GM10266 (cell line): ENCODE data around the gene PALM3.

Experiments used
- DNase-seq: peaks from one replicate; pipeline ENCODE4 v3.0.0; 2012; ENCODE audit errors: extremely low spot score
- CTCF ChIP-seq: IDR thresholded peaks from 2 replicates; pipeline ENCODE4 v1.5.1; 2012; ENCODE audit warnings: mild to moderate bottlenecking, low read depth; ENCODE audit not compliant: control insufficient read depth, insufficient read depth; ENCODE audit errors: missing control alignments

The PALM3 gene

GRCh38 chr19:14063105-14063504 lies 1.2 kb upstream of the PALM3 start:
- no peak for TF ChIP-seq CTCF
- no peak for DNase-seq

- no peak for DNase-seq
- TF ChIP-seq CTCF = no peak
Observed at GRCh38 chr19:14062558-14062855, 631 bp upstream of the PALM3 start.

GRCh38 chr19:14061081-14061749 lies 661 bp downstream of the PALM3 start:
- no peak for TF ChIP-seq CTCF
- no peak for DNase-seq

GRCh38 chr19:14059652-14060155 lies 2.2 kb downstream of the PALM3 start:
- TF ChIP-seq CTCF = no peak
- no peak for DNase-seq

GRCh38 chr19:14059093-14059480 lies 2.8 kb downstream of the PALM3 start:
- peak; percentile 86 for DNase-seq
- TF ChIP-seq CTCF = peak; percentile 73

- DNase-seq = no peak
- TF ChIP-seq CTCF = no peak
Observed at GRCh38 chr19:14058182-14059092, 3.4 kb downstream of the PALM3 start.
